ENCODE data around the gene NDUFAF3. TPM values are rescaled to one million over a fixed set of nuclear protein-coding genes. Genes with fewer than 3 reads are reported as not detected.

NDUFAF3 gene
- total and polyA plus RNA-seq, 2 donors (not counting 3 experiments of a cell fraction or from before 2014, with no cell fraction given) = 91.1 to 91.4 TPM

- BruUV-seq (replicated peaks) = no TSS peak
- Histone ChIP-seq H3K27ac (ENCODE audit: insufficient read depth, low read depth, low read length) (no peak overlapping the region), H3K4me2 (ENCODE audit: insufficient read depth, low read length) (no peak overlapping the region), H3K4me3 (replicated peaks in 1 of 3; ENCODE audit: insufficient read depth in 1 of 3, low read depth in 1 of 3, low read length in 3 of 3) (no peak overlapping the region), H2AFZ (ENCODE audit: low read depth, low read length) (no peak overlapping the region), H3K27me3 (ENCODE audit: control insufficient read depth in 2 of 2, insufficient read depth in 2 of 2, low read length in 2 of 2) (no peaks in the 10 kb centered on the region), H3K9me1 (replicated peaks; ENCODE audit: control insufficient read depth, extremely low read depth, insufficient read depth, low read length) (no peaks in the 10 kb centered on the region), H3K79me2 (ENCODE audit: control insufficient read depth, insufficient read depth, low read length) (peaks cover 46% of the 10 kb centered on the region), H3K9me3 (replicated peaks; ENCODE audit: control insufficient read depth, insufficient read depth, low read length) (no peaks in the 10 kb centered on the region), H3K36me3 (ENCODE audit: control insufficient read depth in 2 of 2, extremely low read depth in 1 of 2, insufficient read depth in 2 of 2, low read length in 2 of 2) (peaks cover 13 to 32% of the 10 kb centered on the region in 2 experiments), H4K20me1 (replicated peaks; ENCODE audit: control insufficient read depth, extremely low read depth, insufficient read depth, low read length) (no peaks in the 10 kb centered on the region), H3K4me1 (ENCODE audit: control insufficient read depth, extremely low read depth, insufficient read depth, low read length) (peaks cover 20% of the 10 kb centered on the region), H3K9ac (replicated peaks; ENCODE audit: extremely low read depth, insufficient read depth, low read length) (no peak overlapping the region)
- CTCF ChIA-PET = interaction anchor here (2.0 kb wide), 1 partner anchor 38 kb away, joined by 6 read pairs; no protein-coding TSS in a partner anchor
- no peak for DNase-seq (ENCODE audit: low read depth, low spot score)
- dilution Hi-C loops (cut with MboI; ENCODE audit: extremely low pct_ligation_motif_present, low sequenced_read_pairs) = no loop called here
- FAIRE-seq = no peak
- no peak for TF ChIP-seq GATA2 (IDR thresholded peaks at IDR 0.05; ENCODE audit: insufficient read depth, insufficient read length, low read depth, low read length)
- TF ChIP-seq POLR2A (IDR thresholded peaks at IDR 0.05; ENCODE audit: low read depth, low read length) = no peak
- no peak for TF ChIP-seq CTCF (IDR thresholded peaks at IDR 0.05; ENCODE audit: extremely low read depth in 1 of 2, insufficient read depth in 1 of 2, low read depth in 1 of 2, low read length in 2 of 2)
- no peak for TF ChIP-seq EZH2 (IDR thresholded peaks at IDR 0.05; ENCODE audit: borderline replicate concordance, low read depth, low read length, severe bottlenecking)
- no peak for TF ChIP-seq FOS (IDR thresholded peaks at IDR 0.05; ENCODE audit: borderline replicate concordance, insufficient read depth, low read length)
- TF ChIP-seq MYC (IDR thresholded peaks at IDR 0.05; ENCODE audit: low read depth, low read length) = no peak
- TF ChIP-seq JUN (IDR thresholded peaks at IDR 0.05; ENCODE audit: borderline replicate concordance, insufficient read depth, insufficient read length, low read depth) = no peak
- no peak for TF ChIP-seq POLR2AphosphoS5 (IDR thresholded peaks at IDR 0.05; ENCODE audit: insufficient read depth, low read depth, low read length)
- TF ChIP-seq MAX (IDR thresholded peaks at IDR 0.05; ENCODE audit: insufficient read depth, insufficient read length) = no peak
- intact Hi-C loops (cut with micrococcal nuclease) = no loop called here
- POLR2A ChIA-PET = interaction anchor here (2.4 kb wide), 1 partner anchor 19 kb away, joined by 10 read pairs; the partner anchor contains the start of gene WDR6
These were observed 4.0 kb downstream of the NDUFAF3 start for GRCh38 chr3:49025793-49026520.
